PC-9 (cell line): ENCODE measurements around the gene NT5DC1.

Experiments
- CTCF ChIP-seq: fragments of 200-600 bp; sonication (generic); conservative IDR thresholded peaks from 2 replicates; pipeline ENCODE4 v1.6.1; 2017; ENCODE audit warnings: mixed run types, antibody characterized with exemption, mild to moderate bottlenecking, moderate library complexity
- EZH2 ChIP-seq: fragments of 200-600 bp; sonication (generic); IDR thresholded peaks from 2 replicates; pipeline ENCODE4 v1.8.0; 2017; ENCODE audit warnings: antibody characterized with exemption, low read depth

GRCh38 chr6:116189472-116189871, 88.8 kb downstream of the NT5DC1 start:
- no peak for TF ChIP-seq CTCF
- TF ChIP-seq EZH2: no peak
